Mucosa of descending colon (tissue), 3 donors: ENCODE data around the gene MAP6. TPM values are rescaled to one million over a fixed set of nuclear protein-coding genes. Genes with fewer than 3 reads are reported as not detected.
A peak's percentile ranks its signal among the peaks of the same experiment; 100 is the strongest.

Source experiments
- ATAC-seq: fragments of 200-7000 bp; cut with Tn5 transposase; one replicate; pipeline ENCODE4 v1.9.1; 2020; ENCODE audit warnings: mild to moderate bottlenecking, moderate library complexity
- DNase-seq, 3 donors: peaks; one replicate each; pipeline ENCODE4 v3.0.0-alpha.2; 2020
- H3K36me3 ChIP-seq: fragments of 200-600 bp; one replicate; pipeline ENCODE4 v1.8.0; 2021; ENCODE audit warnings: low read depth, mild to moderate bottlenecking
- H3K4me1 ChIP-seq: fragments of 200-600 bp; one replicate; pipeline ENCODE4 v1.8.0; 2021; ENCODE audit warnings: low read depth, mild to moderate bottlenecking
- H3K4me3 ChIP-seq: fragments of 200-600 bp; one replicate; pipeline ENCODE4 v1.8.0; 2021; ENCODE audit warnings: mild to moderate bottlenecking
- H3K9me3 ChIP-seq: fragments of 200-600 bp; one replicate; pipeline ENCODE4 v1.8.0; 2021; ENCODE audit warnings: mild to moderate bottlenecking
- CTCF ChIP-seq: fragments of 200-600 bp; IDR thresholded peaks from one replicate; pipeline ENCODE4 v1.8.0; 2022; ENCODE audit warnings: antibody characterized with exemption, mild to moderate bottlenecking
- intact Hi-C, 2 donors: fragments of 100-400 bp; cut with DNase I in 1 of 2; cut with micrococcal nuclease in 1 of 2; formaldehyde crosslinking; loops; one replicate each; pipeline versions ENCODE4 v1.11.0 to v1.11.1; 2022; cut with DNase I, micrococcal nuclease
- total RNA-seq, 3 donors: library from RNA; stranded (reverse); fragmentation: NEBNext Ultra II Directional in 2 of 3; extraction: Animal tissue kit (Norgen Biotek cat#: 25700) in 2 of 3; gene quantifications; one replicate each; pipeline versions ENCODE4 v1.2.1 to v1.2.4, GENCODE V29; 2021 to 2023
- donor health status: DM: no; HTN: no; CAD: no; lungs with moderate emphysema.
- donor health status: DM: no; HTN: no; CAD: no.
- donor health status: DM: no; HTN: yes; CAD: no.

The MAP6 gene
- total RNA-seq, 3 donors from 2014 or later: 0.84 to 17.7 (median 1.9) TPM

DNA sequence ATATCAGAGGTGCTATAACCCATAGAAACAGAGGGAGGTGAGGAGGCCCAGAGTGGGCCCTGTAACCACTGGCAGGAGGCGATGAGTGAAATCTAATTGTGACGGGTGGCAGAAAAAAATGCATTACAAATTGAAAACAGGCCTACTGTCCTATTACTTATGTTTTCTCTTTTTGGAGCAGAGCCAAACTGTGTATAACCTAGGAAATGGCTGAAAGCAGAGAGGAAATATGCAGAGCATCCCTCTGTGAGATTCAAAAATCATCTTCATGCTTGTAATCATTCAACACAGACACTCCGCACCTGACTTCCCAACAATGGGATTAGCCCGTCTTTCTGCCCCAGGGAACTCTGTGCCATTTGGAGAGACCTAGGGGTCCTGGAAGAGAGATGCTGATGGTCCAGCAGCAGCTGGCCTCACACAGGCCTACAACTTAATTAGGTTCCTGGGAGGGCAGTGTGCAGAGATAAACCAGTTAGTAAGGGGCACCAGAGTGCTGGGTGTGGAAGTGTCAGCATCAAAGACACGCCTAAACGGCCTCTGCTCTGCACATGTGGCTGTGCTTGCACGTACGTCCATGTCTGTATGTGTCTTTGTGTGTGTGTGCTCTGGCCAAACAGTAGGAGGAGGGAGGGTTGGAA lies 41.8 kb downstream of the MAP6 start:
- ATAC-seq: no peak
- Histone ChIP-seq H3K36me3 (no peaks in the 10 kb centered on the region), H3K4me1 (no peaks in the 10 kb centered on the region), H3K4me3 (no peak overlapping the region), H3K9me3 (no peaks in the 10 kb centered on the region)
- DNase-seq: no peak
- no peak for TF ChIP-seq CTCF
- intact Hi-C loops: no loop called here

GRCh38 chr11:75625991-75626888 lies 42.6 kb downstream of the MAP6 start:
- no peak for TF ChIP-seq CTCF
- ATAC-seq (peak; percentile 45), DNase-seq (peak in 1 of 3 donors; percentile 18)
- H3K9me3 ChIP-seq: no peaks in the 10 kb centered on the region
- H3K36me3 ChIP-seq: no peaks in the 10 kb centered on the region
- no peaks in the 10 kb centered on the region for H3K4me1 ChIP-seq
- intact Hi-C loops: no loop called here
- no peak overlapping the region for H3K4me3 ChIP-seq

DNA sequence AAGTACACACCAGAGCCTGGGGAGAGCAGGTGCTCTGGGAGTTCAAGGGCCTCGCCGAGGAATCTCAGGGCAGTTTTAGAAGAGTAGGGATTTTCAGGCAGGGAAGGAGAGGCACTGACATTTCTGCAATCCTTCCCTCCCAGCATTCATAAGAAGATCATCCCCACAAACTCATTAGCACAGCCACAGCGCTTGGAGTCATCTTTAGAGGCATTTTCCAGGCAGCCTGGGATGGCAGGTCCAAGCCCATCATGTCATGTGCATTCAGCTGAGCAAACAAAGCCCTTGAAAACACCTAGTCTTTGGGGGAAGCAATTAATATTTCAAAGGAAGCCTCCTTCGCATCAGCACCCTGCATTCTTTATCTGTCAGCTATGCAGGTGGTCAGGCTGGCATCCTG lies 43.8 kb downstream of the MAP6 start:
- no peak for TF ChIP-seq CTCF
- no peaks in the 10 kb centered on the region for H3K36me3 ChIP-seq
- no peaks in the 10 kb centered on the region for H3K4me1 ChIP-seq
- DNase-seq (no peak), ATAC-seq (no peak)
- no peak overlapping the region for H3K4me3 ChIP-seq
- intact Hi-C loops: no loop called here
- no peaks in the 10 kb centered on the region for H3K9me3 ChIP-seq

GRCh38 chr11:75616281-75616680 lies 52.6 kb downstream of the MAP6 start:
- ATAC-seq: no peak
- Histone ChIP-seq H3K4me1 (no peaks in the 10 kb centered on the region), H3K4me3 (no peak overlapping the region), H3K9me3 (no peaks in the 10 kb centered on the region), H3K36me3 (no peaks in the 10 kb centered on the region)
- intact Hi-C loops: no loop called here
- TF ChIP-seq CTCF: no peak
- no peak for DNase-seq

DNA sequence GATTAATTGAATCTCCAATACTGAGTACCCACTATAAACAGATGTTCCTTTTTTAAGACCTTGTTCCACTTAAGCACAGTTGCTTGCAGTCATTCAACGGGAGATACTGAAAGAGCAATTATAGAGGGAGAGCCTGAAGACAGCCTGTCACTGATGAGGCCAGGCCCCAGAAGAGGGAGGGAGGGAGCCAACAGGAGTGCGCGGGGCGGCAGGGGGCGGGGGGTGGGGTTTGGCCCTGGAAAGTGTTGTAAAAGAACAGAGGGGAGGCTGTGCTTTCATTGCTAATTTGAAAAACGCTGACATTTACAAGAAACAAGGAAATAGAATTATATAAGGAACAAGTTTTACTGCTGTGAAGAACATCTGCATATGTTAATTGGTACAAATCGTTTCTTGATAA lies 53.1 kb downstream of the MAP6 start:
- TF ChIP-seq CTCF: no peak
- intact Hi-C loops: no loop called here
- Histone ChIP-seq H3K4me1 (no peaks in the 10 kb centered on the region), H3K9me3 (no peaks in the 10 kb centered on the region), H3K4me3 (no peak overlapping the region), H3K36me3 (no peaks in the 10 kb centered on the region)
- no peak for DNase-seq
- ATAC-seq: no peak
